Measurements from ENCODE around the gene TADA3.

The TADA3 gene

DNA sequence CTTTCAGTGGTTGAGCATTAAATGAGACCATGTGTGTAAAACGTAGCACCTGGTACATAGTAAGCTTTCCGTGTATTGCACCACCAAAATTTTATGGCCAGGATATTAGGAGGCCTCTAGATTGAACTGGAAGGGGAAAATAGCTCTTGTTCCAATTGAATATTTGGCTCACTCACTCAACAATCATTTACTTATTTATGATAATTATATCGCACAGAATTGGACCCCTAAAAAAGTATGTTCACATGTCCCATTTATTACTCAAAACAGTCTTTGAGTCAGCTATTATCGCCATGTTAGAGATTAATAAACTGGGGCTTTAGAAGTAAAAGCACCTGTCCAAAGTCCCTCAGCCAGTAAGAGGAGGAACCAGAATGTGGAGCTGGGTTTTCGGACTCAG lies 12.7 kb upstream of the TADA3 start:
- no peak overlapping the region for H3K4me3 ChIP-seq (ENCODE audit: low read depth, low read length)
- TF ChIP-seq, protein P1, sequence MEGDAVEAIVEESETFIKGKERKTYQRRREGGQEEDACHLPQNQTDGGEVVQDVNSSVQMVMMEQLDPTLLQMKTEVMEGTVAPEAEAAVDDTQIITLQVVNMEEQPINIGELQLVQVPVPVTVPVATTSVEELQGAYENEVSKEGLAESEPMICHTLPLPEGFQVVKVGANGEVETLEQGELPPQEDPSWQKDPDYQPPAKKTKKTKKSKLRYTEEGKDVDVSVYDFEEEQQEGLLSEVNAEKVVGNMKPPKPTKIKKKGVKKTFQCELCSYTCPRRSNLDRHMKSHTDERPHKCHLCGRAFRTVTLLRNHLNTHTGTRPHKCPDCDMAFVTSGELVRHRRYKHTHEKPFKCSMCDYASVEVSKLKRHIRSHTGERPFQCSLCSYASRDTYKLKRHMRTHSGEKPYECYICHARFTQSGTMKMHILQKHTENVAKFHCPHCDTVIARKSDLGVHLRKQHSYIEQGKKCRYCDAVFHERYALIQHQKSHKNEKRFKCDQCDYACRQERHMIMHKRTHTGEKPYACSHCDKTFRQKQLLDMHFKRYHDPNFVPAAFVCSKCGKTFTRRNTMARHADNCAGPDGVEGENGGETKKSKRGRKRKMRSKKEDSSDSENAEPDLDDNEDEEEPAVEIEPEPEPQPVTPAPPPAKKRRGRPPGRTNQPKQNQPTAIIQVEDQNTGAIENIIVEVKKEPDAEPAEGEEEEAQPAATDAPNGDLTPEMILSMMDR (IDR thresholded peaks at IDR 0.05; ENCODE audit: insufficient read depth, low read depth, low read length, missing control alignments) = no peak

DNA sequence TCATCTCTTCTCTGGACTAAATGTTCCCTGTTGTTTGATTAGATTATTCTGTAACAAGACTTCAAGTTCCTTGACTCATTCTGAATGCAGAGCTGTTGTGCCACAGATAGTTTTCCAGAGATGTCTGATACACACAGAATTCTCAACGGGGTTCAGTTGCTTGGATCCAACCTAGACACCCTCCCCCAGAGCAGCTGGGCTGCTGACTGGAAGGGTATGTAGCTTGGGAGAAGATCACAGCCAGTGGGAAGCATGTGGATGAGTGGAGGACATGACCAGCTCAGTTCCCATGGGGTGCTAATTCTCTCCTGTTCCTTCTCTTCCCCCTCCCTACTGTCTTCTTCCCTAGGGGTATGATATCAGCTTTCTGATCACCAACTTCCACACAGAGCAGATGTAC lies 11.2 kb upstream of the TADA3 start:
- no peak overlapping the region for H3K4me3 ChIP-seq (ENCODE audit: low read depth, low read length)
- DNase-seq (ENCODE audit: low read depth) = no peak
- TF ChIP-seq, protein P1 (IDR thresholded peaks at IDR 0.05; ENCODE audit: insufficient read depth, low read depth, low read length, missing control alignments) = no peak

More for the DNA sequence above, 12.7 kb upstream of the TADA3 start:
- DNase-seq (ENCODE audit: low read depth) = no peak

DNA sequence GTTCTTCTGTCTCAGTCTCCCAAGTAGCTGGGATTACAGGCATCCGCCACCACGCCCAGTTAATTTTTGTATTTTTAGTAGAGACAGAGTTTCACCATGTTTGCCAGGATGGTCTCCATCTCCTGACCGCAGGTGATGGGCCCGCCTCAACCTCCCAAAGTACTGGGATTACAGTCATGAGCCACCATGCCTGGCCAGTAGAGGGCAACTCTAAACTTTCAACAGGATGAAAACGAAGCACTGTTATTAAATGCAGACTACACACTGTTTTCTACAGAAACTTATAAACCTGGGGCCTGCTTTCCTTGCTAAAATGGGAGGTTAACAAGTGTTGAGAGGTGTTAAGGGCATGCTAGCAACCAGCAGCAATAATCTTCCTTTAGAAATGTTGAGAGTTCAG lies 8.3 kb upstream of the TADA3 start:
- no peak for DNase-seq (ENCODE audit: low read depth)
- TF ChIP-seq, protein P1 (IDR thresholded peaks at IDR 0.05; ENCODE audit: insufficient read depth, low read depth, low read length, missing control alignments) = peak; percentile 10

DNA sequence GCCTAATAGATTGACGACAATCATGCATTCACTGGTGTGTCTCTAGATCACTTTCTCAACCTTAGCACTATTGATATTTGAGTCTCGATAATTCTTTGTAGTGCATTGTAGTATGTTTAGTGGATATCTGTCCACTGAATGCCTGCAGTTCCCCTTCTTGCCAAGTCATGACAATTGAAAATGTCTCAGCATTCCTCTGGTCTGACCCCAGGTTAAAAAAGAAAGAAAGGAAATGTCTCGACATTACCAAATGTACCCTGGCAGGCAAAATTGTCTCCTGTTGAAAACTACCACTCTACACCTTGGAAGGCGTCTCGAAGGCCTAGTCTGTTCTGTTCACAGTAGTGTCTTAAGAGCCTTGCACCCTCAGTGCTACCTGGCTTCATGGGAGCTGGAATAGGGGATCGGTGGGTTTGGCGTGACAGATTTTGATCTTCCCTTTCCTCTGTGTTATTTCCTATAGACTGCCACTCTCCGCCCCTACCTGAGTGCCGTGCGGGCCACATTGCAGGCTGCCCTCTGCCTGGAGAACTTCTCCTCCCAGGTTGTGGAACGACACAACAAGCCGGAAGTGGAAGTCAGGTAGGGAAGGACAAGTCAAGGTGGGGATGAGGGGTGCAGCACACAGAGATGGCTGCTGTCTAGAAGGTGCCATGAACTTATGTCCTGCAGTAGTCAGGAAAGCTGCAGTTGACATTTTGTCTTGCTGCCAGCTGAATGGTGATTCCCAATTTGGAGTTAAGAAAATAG lies 5.1 kb upstream of the TADA3 start:
- H3K4me3 ChIP-seq (ENCODE audit: low read depth, low read length) = no peak overlapping the region
- no peak for DNase-seq (ENCODE audit: low read depth)
- TF ChIP-seq, protein P1 (IDR thresholded peaks at IDR 0.05; ENCODE audit: insufficient read depth, low read depth, low read length, missing control alignments) = no peak

More for the DNA sequence above, 8.3 kb upstream of the TADA3 start:
- H3K4me3 ChIP-seq (ENCODE audit: low read depth, low read length) = no peak overlapping the region

DNA sequence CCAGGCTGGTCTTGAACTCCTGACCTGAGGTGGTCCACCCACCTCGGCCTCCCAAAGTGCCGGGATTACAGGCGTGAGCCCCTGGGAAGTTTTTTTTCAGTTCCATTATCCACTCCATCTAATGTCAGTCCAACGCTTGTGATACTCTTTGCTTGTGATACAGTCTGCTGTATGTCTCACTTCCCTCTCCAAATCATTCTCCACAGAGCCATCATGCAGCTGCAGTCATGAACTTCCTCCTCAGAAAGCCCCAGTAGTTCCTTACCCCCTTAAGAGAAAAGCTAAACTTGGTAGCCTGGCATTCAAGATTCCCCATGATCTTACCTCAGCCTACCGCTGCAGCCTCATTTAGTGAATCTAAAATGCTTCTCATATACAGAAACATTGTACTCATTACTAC lies 2.9 kb upstream of the TADA3 start:
- TF ChIP-seq, protein P1 (IDR thresholded peaks at IDR 0.05; ENCODE audit: insufficient read depth, low read depth, low read length, missing control alignments) = no peak
- no peak overlapping the region for H3K4me3 ChIP-seq (ENCODE audit: low read depth, low read length)
- peak; percentile 47 for DNase-seq (ENCODE audit: low read depth)

DNA sequence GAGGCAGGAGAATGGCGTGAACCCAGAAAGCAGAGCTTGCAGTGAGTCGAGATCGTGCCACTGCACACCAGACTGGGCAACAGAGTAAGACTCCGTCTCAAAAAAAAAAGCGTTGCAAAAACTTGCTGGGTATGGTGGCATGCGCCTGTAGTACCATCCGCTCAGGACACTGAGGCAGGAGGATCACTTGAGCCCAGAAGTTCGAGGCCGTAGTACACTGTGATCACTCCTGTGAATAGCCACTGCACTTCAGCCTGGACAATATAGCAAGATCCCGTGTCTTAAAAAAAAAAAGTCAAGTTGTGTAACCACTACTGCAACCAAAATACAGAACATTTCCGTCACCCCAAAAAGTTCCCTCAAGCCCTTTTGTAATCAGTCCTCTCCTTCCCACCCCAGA lies 2.1 kb upstream of the TADA3 start:
- no peak for DNase-seq (ENCODE audit: low read depth)
- peak overlapping the region; percentile 86 for H3K4me3 ChIP-seq (ENCODE audit: low read depth, low read length)
- TF ChIP-seq, protein P1 (IDR thresholded peaks at IDR 0.05; ENCODE audit: insufficient read depth, low read depth, low read length, missing control alignments) = no peak

Measured in GM12865 (cell line).